ENCODE measurements around the gene NEU1.

DNA sequence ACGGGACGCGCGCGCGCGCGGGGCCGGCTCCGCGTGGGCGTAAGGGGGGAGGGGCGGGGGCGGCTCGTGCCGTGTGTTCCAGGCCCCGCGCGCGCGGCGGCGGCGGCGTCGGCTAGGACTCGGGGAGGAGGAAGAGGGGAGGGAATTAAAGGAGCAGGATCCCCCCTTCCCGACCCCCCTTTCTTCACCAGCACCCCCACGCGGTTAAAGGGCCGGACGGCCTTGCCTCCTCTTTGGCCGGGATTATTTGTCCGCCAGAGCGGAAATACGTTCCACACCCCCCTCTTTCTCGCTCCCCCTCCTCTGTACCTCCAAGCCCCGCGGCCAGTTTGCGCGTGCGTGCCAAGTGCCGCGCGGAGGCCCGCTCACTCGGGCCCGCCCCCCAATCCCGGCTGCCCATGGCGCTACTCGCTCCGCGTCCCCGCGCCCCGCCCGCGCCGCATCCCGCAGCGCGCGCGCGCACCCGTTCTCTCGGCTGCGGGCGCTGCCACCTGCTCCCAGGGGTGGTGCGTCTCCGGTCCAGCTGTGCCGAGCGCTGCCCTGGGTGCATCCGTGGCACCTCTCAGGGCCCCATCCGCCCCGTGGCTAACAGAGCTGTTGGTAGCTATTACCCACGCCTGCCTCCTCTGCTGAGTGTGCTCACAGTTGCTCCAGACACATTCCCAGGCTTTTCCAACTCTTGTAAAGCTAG, 39.5 kb upstream of the NEU1 start, which contains the start of gene ZBTB12:
- TF ChIP-seq, protein P1, sequence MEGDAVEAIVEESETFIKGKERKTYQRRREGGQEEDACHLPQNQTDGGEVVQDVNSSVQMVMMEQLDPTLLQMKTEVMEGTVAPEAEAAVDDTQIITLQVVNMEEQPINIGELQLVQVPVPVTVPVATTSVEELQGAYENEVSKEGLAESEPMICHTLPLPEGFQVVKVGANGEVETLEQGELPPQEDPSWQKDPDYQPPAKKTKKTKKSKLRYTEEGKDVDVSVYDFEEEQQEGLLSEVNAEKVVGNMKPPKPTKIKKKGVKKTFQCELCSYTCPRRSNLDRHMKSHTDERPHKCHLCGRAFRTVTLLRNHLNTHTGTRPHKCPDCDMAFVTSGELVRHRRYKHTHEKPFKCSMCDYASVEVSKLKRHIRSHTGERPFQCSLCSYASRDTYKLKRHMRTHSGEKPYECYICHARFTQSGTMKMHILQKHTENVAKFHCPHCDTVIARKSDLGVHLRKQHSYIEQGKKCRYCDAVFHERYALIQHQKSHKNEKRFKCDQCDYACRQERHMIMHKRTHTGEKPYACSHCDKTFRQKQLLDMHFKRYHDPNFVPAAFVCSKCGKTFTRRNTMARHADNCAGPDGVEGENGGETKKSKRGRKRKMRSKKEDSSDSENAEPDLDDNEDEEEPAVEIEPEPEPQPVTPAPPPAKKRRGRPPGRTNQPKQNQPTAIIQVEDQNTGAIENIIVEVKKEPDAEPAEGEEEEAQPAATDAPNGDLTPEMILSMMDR (conservative IDR thresholded peaks at IDR 0.05; ENCODE audit: low read length), result no peak
- TF ChIP-seq EZH2phosphoT487 (IDR thresholded peaks at IDR 0.05; ENCODE audit: borderline replicate concordance, low read depth, low read length), result no peak

All from OCI-LY7 (cell line).